ENCODE data around the gene HMGB1.

DNA sequence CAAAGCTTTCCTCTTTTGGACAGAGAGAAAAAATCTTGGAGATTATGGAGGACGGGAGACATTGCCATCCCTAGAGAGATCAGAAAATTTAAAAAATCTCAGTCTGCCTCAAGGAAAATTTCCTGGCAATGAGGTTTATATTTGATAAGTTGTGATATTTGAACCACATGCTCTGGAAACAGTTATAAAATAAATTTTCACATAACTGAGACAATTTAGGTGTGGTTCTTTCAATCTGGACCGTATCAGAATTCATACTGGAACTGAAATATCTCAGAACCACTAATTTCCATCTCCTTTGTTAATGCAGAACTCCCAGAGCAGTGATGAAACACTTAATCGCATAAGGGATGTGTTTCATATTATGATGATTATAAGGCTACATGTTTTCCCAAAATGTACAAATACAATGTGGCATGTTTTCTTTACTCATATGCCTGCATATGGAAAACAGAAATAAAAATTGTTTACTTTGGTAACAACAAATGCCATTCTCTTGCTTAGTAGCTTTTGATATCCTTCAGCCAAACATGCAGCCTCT is 29.8 kb downstream of the HMGB1 start:
- TF ChIP-seq, protein P1, sequence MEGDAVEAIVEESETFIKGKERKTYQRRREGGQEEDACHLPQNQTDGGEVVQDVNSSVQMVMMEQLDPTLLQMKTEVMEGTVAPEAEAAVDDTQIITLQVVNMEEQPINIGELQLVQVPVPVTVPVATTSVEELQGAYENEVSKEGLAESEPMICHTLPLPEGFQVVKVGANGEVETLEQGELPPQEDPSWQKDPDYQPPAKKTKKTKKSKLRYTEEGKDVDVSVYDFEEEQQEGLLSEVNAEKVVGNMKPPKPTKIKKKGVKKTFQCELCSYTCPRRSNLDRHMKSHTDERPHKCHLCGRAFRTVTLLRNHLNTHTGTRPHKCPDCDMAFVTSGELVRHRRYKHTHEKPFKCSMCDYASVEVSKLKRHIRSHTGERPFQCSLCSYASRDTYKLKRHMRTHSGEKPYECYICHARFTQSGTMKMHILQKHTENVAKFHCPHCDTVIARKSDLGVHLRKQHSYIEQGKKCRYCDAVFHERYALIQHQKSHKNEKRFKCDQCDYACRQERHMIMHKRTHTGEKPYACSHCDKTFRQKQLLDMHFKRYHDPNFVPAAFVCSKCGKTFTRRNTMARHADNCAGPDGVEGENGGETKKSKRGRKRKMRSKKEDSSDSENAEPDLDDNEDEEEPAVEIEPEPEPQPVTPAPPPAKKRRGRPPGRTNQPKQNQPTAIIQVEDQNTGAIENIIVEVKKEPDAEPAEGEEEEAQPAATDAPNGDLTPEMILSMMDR (IDR thresholded peaks at IDR 0.05), result no peak
- TF ChIP-seq POLR2A (IDR thresholded peaks at IDR 0.05), result no peak
